Liver (tissue), 3 donors: ENCODE data around the gene ZBED3.

Experiments
- CTCF ChIP-seq: fragments of 150-350 bp; IDR thresholded peaks from 2 replicates; pipeline ENCODE4 v1.5.1; 2017; ENCODE audit warnings: improper control_type of control experiment, low read depth, low read length; ENCODE audit not compliant: missing input control
- FOXA2 ChIP-seq: IDR thresholded peaks from 2 replicates; pipeline ENCODE4 v1.6.1; 2016; ENCODE audit warnings: antibody characterized with exemption
- MAX ChIP-seq: IDR thresholded peaks from 2 replicates; pipeline ENCODE4 v1.6.1; 2016; ENCODE audit warnings: antibody characterized with exemption
- NR2F2 ChIP-seq: IDR thresholded peaks from 2 replicates; pipeline ENCODE4 v1.6.1; 2016; ENCODE audit warnings: antibody characterized with exemption
- RAD21 ChIP-seq, 2 donors: IDR thresholded peaks; 2 replicates each; pipeline ENCODE4 v1.6.1; 2016; ENCODE audit warnings: antibody characterized with exemption in 2 of 2, mild to moderate bottlenecking in 2 of 2
- RXRA ChIP-seq, 2 donors: IDR thresholded peaks; 2 replicates each; pipeline ENCODE4 v1.6.1; 2017 to 2018; ENCODE audit warnings: antibody characterized with exemption in 2 of 2, mild to moderate bottlenecking in 1 of 2
- SP1 ChIP-seq: IDR thresholded peaks from 2 replicates; pipeline ENCODE4 v1.6.1; 2018; ENCODE audit warnings: antibody characterized with exemption, mild to moderate bottlenecking
- TAF1 ChIP-seq: conservative IDR thresholded peaks from 2 replicates; pipeline ENCODE4 v1.6.1; 2016; ENCODE audit warnings: antibody characterized with exemption, mild to moderate bottlenecking
- TF ChIP-seq, protein P1 (sequence below): IDR thresholded peaks from 2 replicates; pipeline ENCODE4 v1.6.1; 2016; ENCODE audit warnings: antibody characterized with exemption, mild to moderate bottlenecking
- donor health status: healthy.
- donor health status: healthy.

DNA sequence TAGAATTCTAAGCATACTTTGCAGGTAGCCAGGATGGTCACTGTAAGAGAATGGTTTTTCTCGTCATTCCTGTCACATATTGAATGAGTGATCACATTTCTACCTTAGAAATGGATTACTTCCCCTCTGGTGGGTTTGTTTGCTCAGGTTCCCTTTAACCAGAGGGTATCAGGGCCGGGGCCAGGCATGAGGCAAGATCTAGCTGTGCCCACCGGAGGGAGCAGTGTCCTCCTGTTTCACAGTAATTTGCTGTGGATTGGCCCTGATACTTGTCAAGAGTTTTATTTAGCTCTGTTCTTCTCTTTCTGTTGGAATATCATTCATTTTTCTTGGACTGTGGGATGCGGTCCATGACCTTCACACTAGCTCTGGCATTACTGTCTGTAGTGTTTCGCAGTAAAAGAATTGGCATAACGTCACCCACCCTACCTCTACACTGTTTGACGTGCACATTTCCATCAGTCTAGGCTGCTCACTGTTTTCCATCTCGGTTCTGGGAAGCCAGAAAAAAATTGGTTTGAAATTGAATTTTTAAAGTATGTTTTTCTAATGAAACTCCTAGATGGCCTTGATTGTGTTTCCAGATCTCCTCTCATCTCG is 42.4 kb upstream of the ZBED3 start:
- TF ChIP-seq CTCF (no peak), NR2F2 (no peak), TAF1 (no peak), MAX (no peak), RAD21 (IDR thresholded peaks at IDR 0.05) (peak; percentile 14 to 53), RXRA (IDR thresholded peaks at IDR 0.05) (no peak), FOXA2 (no peak), SP1 (no peak)
- TF ChIP-seq, protein P1, sequence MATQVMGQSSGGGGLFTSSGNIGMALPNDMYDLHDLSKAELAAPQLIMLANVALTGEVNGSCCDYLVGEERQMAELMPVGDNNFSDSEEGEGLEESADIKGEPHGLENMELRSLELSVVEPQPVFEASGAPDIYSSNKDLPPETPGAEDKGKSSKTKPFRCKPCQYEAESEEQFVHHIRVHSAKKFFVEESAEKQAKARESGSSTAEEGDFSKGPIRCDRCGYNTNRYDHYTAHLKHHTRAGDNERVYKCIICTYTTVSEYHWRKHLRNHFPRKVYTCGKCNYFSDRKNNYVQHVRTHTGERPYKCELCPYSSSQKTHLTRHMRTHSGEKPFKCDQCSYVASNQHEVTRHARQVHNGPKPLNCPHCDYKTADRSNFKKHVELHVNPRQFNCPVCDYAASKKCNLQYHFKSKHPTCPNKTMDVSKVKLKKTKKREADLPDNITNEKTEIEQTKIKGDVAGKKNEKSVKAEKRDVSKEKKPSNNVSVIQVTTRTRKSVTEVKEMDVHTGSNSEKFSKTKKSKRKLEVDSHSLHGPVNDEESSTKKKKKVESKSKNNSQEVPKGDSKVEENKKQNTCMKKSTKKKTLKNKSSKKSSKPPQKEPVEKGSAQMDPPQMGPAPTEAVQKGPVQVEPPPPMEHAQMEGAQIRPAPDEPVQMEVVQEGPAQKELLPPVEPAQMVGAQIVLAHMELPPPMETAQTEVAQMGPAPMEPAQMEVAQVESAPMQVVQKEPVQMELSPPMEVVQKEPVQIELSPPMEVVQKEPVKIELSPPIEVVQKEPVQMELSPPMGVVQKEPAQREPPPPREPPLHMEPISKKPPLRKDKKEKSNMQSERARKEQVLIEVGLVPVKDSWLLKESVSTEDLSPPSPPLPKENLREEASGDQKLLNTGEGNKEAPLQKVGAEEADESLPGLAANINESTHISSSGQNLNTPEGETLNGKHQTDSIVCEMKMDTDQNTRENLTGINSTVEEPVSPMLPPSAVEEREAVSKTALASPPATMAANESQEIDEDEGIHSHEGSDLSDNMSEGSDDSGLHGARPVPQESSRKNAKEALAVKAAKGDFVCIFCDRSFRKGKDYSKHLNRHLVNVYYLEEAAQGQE: no peak
